GM12878 (cell line): ENCODE results near the gene AVP. TPM values are rescaled to one million over a fixed set of nuclear protein-coding genes. Genes with fewer than 3 reads are reported as not detected.

Source experiments
- ASH2L ChIP-seq: fragments of 300-600, 200-600 bp; sonication (generic); IDR thresholded peaks from 2 replicates; pipeline ENCODE4 v1.6.1; 2017; ENCODE audit warnings: low read depth, mild to moderate bottlenecking, borderline replicate concordance
- ATF2 ChIP-seq: IDR thresholded peaks from 2 replicates; pipeline ENCODE4 v1.6.1; 2012; ENCODE audit warnings: low read length, inconsistent platforms
- BCL11A ChIP-seq: IDR thresholded peaks from 2 replicates; pipeline ENCODE4 v1.6.1; 2011; ENCODE audit warnings: low read depth, low read length
- BMI1 ChIP-seq: fragments of 450-650 bp; IDR thresholded peaks from 2 replicates; pipeline ENCODE4 v1.6.1; 2016; ENCODE audit warnings: mild to moderate bottlenecking, moderate library complexity, borderline replicate concordance
- CREB1 ChIP-seq: IDR thresholded peaks from 2 replicates; pipeline ENCODE4 v1.6.1; 2012; ENCODE audit warnings: low read depth, mild to moderate bottlenecking, inconsistent platforms
- E4F1 ChIP-seq: fragments of 450-650 bp; IDR thresholded peaks from 2 replicates; pipeline ENCODE4 v1.6.1; 2018; ENCODE audit warnings: borderline replicate concordance, mild to moderate bottlenecking; ENCODE audit not compliant: partially characterized antibody
- ELK1 ChIP-seq: IDR thresholded peaks from 2 replicates; pipeline ENCODE4 v1.6.1; 2012; ENCODE audit warnings: low read depth, low read length, improper control_type of control experiment
- ESRRA ChIP-seq: IDR thresholded peaks from 2 replicates; pipeline ENCODE4 v1.6.1; 2012; ENCODE audit warnings: mild to moderate bottlenecking, low read length, improper control_type of control experiment
- FOS ChIP-seq: IDR thresholded peaks from 3 replicates; pipeline ENCODE4 v1.6.1; 2011; ENCODE audit warnings: borderline replicate concordance; ENCODE audit not compliant: insufficient read length; ENCODE audit errors: extremely low read depth
- FOXK2 ChIP-seq: fragments of 450-650 bp; IDR thresholded peaks from 2 replicates; pipeline ENCODE4 v1.6.1; 2017; ENCODE audit warnings: mild to moderate bottlenecking, moderate library complexity
- FOXM1 ChIP-seq: IDR thresholded peaks from 2 replicates; pipeline ENCODE4 v1.6.1; 2012; ENCODE audit warnings: low read depth, mild to moderate bottlenecking, inconsistent platforms, low read length, moderate library complexity
- JUNB ChIP-seq: IDR thresholded peaks from 2 replicates; pipeline ENCODE4 v1.6.1; 2016; ENCODE audit warnings: antibody characterized with exemption, mild to moderate bottlenecking
- JUND ChIP-seq: IDR thresholded peaks from 2 replicates; pipeline ENCODE4 v1.6.1; 2012; ENCODE audit warnings: low read depth, mild to moderate bottlenecking, low read length, improper control_type of control experiment, moderate library complexity
- MEF2A ChIP-seq: IDR thresholded peaks from 2 replicates; pipeline ENCODE4 v1.6.1; 2011; ENCODE audit warnings: low read depth, mild to moderate bottlenecking, low read length, moderate library complexity; ENCODE audit not compliant: insufficient read depth
- NFIC ChIP-seq: IDR thresholded peaks from 2 replicates; pipeline ENCODE4 v1.6.1; 2012; ENCODE audit warnings: low read depth, mild to moderate bottlenecking, inconsistent platforms, low read length, moderate library complexity
- NFXL1 ChIP-seq: fragments of 450-650 bp; IDR thresholded peaks from 2 replicates; pipeline ENCODE4 v1.6.1; 2017; ENCODE audit warnings: antibody characterized with exemption, mild to moderate bottlenecking, borderline replicate concordance
- POLR2A ChIP-seq: IDR thresholded peaks from 2 replicates; pipeline ENCODE4 v1.6.1; 2011; ENCODE audit warnings: low read depth, mild to moderate bottlenecking, low read length
- RUNX3 ChIP-seq: IDR thresholded peaks from 2 replicates; pipeline ENCODE4 v1.6.1; 2012; ENCODE audit warnings: low read length, inconsistent platforms
- SIX5 ChIP-seq: IDR thresholded peaks from 2 replicates; pipeline ENCODE4 v1.6.1; 2011; ENCODE audit warnings: mild to moderate bottlenecking, low read depth, low read length, moderate library complexity; ENCODE audit not compliant: severe bottlenecking
- SMAD1 ChIP-seq: fragments of 450-650 bp; IDR thresholded peaks from 2 replicates; pipeline ENCODE4 v1.6.1; 2018; ENCODE audit warnings: mild to moderate bottlenecking, low read depth; ENCODE audit not compliant: partially characterized antibody
- SMARCA5 ChIP-seq: fragments of 450-650 bp; IDR thresholded peaks from 2 replicates; pipeline ENCODE4 v1.6.1; 2017; ENCODE audit warnings: mild to moderate bottlenecking
- SRF ChIP-seq, 2 experiments: IDR thresholded peaks; 2 replicates each; pipeline ENCODE4 v1.6.1; 2011; ENCODE audit warnings: low read depth in 2 of 2, low read length in 2 of 2, mild to moderate bottlenecking in 1 of 2, moderate library complexity in 1 of 2
- STAT3 ChIP-seq: IDR thresholded peaks from 2 replicates; pipeline ENCODE4 v1.6.1; 2011; ENCODE audit warnings: low read depth, low read length, improper control_type of control experiment
- TAF1 ChIP-seq: IDR thresholded peaks from 2 replicates; pipeline ENCODE4 v1.6.1; 2011; ENCODE audit warnings: mild to moderate bottlenecking, low read depth, low read length, borderline replicate concordance
- TCF7 ChIP-seq: IDR thresholded peaks from 2 replicates; pipeline ENCODE4 v1.6.1; 2014; ENCODE audit warnings: antibody characterized with exemption, borderline replicate concordance
- WRNIP1 ChIP-seq: IDR thresholded peaks from 2 replicates; pipeline ENCODE4 v1.6.1; 2011; ENCODE audit warnings: low read depth, low read length, improper control_type of control experiment, borderline replicate concordance
- YY1 ChIP-seq: IDR thresholded peaks from 2 replicates; pipeline ENCODE4 v1.6.1; 2011; ENCODE audit warnings: low read depth, mild to moderate bottlenecking, low read length
- ZBED1 ChIP-seq: IDR thresholded peaks from 2 replicates; pipeline ENCODE4 v1.6.1; 2016; ENCODE audit warnings: borderline replicate concordance
- ZNF622 ChIP-seq: fragments of 450-650 bp; IDR thresholded peaks from 2 replicates; pipeline ENCODE4 v1.6.1; 2017; ENCODE audit warnings: mild to moderate bottlenecking, inconsistent platforms
- polyA plus RNA-seq, 11 experiments: library from polyadenylated mRNA; depleted of rRNA in 4 of 11; unstranded in 6 of 11; stranded (reverse) in 5 of 11; fragments of >200 nt; fragmentation: Nextera tagmentation in 4 of 11; fragmentation: Illumina TruSeq in 1 of 11; extraction: Ambion mirVana in 4 of 11; extraction: Trizol in 1 of 11; gene quantifications; 1 replicate in 1 of 11; 2 replicates in 10 of 11; pipeline versions ENCODE4 v1.2.1 to v1.2.3, GENCODE V29; 2011 to 2016; ENCODE audit warnings: inconsistent platforms in 2 of 11, missing spikeins in 2 of 11, low read depth in 1 of 11
- total RNA-seq, 4 experiments: library from RNA; depleted of rRNA in 3 of 4; stranded (reverse); fragments of >200 nt in 3 of 4; fragmentation: Illumina TruSeq in 1 of 4; extraction: Trizol in 1 of 4; gene quantifications; 2 replicates each; pipeline versions ENCODE4 v1.2.1 to v1.2.3, GENCODE V29; 2013 to 2021

Gene AVP
- total and polyA plus RNA-seq, 10 of the 15 experiments (the other 5 are each of a cell fraction or from before 2014, with no cell fraction given) = not detected

GRCh38 chr20:3068075-3068474 is 16.4 kb downstream of the AVP start (continued):
- TF ChIP-seq ATF2 = no peak
- no peak for TF ChIP-seq BCL11A
- TF ChIP-seq NFIC = no peak
- TF ChIP-seq ZBED1 = no peak
- no peak for TF ChIP-seq SMAD1
- no peak for TF ChIP-seq E4F1
- peak; percentile 57 for TF ChIP-seq JUNB
- TF ChIP-seq SIX5 = no peak
- peak; percentile 46 for TF ChIP-seq RUNX3
- no peak for TF ChIP-seq SRF (IDR thresholded peaks at IDR 0.05; ENCODE audit: low read depth in 2 of 2, low read length in 2 of 2)
- no peak for TF ChIP-seq STAT3
- no peak for TF ChIP-seq FOS
- TF ChIP-seq ZNF622 = no peak
- TF ChIP-seq FOXK2 = no peak
- no peak for TF ChIP-seq YY1
- no peak for TF ChIP-seq ESRRA
- TF ChIP-seq MEF2A = no peak
- no peak for TF ChIP-seq ASH2L
- no peak for TF ChIP-seq SMARCA5
- no peak for TF ChIP-seq ELK1
- TF ChIP-seq WRNIP1 = no peak
- no peak for TF ChIP-seq BMI1
- no peak for TF ChIP-seq FOXM1
- TF ChIP-seq POLR2A = no peak
- no peak for TF ChIP-seq TAF1
- no peak for TF ChIP-seq NFXL1
- TF ChIP-seq JUND = no peak
- TF ChIP-seq CREB1 = no peak
- no peak for TF ChIP-seq TCF7
